GM12865 (cell line): ENCODE results near the gene DCTN5.
"Not testable (repeated sequence)": the region's sequence is repeated elsewhere in the genome, so short reads cannot be mapped to it uniquely, and the experiment has no call there.

Experiments used
- DNase-seq: peaks from one replicate; pipeline ENCODE4 v3.0.0; 2010; ENCODE audit warnings: low read depth
- H3K4me3 ChIP-seq: 2 replicates; pipeline ENCODE4 v1.5.1; 2011; ENCODE audit warnings: mild to moderate bottlenecking, low read depth, low read length, control low read depth
- CTCF ChIP-seq: IDR thresholded peaks from 2 replicates; pipeline ENCODE4 v1.5.1; 2011; ENCODE audit warnings: low read length, control low read depth, low read depth, inconsistent platforms; ENCODE audit not compliant: insufficient read depth; ENCODE audit errors: missing control alignments

DCTN5 gene

GRCh38 chr16:23608194-23608593, 33.1 kb upstream of the DCTN5 start:
- no peak for DNase-seq
- no peak overlapping the region for H3K4me3 ChIP-seq
- TF ChIP-seq CTCF, result no peak

- no peak for DNase-seq
- no peak for TF ChIP-seq CTCF
- no peak overlapping the region for H3K4me3 ChIP-seq
These were observed 31.3 kb upstream of the DCTN5 start for GRCh38 chr16:23609929-23610328.

- H3K4me3 ChIP-seq, DNase-seq: not testable (repeated sequence)
These were observed 30.4 kb upstream of the DCTN5 start for GRCh38 chr16:23610905-23611304.

- no peak for DNase-seq
- TF ChIP-seq CTCF, result no peak
- no peak overlapping the region for H3K4me3 ChIP-seq
These were observed 29.3 kb upstream of the DCTN5 start for GRCh38 chr16:23611936-23612335.

GRCh38 chr16:23615805-23616204, 25.5 kb upstream of the DCTN5 start:
- DNase-seq, result no peak
- H3K4me3 ChIP-seq, result no peak overlapping the region
- no peak for TF ChIP-seq CTCF

GRCh38 chr16:23624092-23624491, 17.2 kb upstream of the DCTN5 start:
- no peak overlapping the region for H3K4me3 ChIP-seq
- TF ChIP-seq CTCF, result no peak
- no peak for DNase-seq

GRCh38 chr16:23629516-23629915, 11.8 kb upstream of the DCTN5 start:
- DNase-seq, result no peak

GRCh38 chr16:23631874-23632273, 9.4 kb upstream of the DCTN5 start:
- not testable (repeated sequence) for H3K4me3 ChIP-seq, DNase-seq

More at GRCh38 chr16:23629516-23629915, 11.8 kb upstream of the DCTN5 start:
- no peak overlapping the region for H3K4me3 ChIP-seq
- no peak for TF ChIP-seq CTCF
